ENCODE measurements around the gene FRAS1. TPM values are rescaled to one million over a fixed set of nuclear protein-coding genes. Genes with fewer than 3 reads are reported as not detected.
"Not testable (repeated sequence)": the region's sequence is repeated elsewhere in the genome, so short reads cannot be mapped to it uniquely, and the experiment has no call there.

The FRAS1 gene
- total and polyA plus RNA-seq, 9 donors, result 0.16 to 5.3 (median 1.4) TPM

DNA sequence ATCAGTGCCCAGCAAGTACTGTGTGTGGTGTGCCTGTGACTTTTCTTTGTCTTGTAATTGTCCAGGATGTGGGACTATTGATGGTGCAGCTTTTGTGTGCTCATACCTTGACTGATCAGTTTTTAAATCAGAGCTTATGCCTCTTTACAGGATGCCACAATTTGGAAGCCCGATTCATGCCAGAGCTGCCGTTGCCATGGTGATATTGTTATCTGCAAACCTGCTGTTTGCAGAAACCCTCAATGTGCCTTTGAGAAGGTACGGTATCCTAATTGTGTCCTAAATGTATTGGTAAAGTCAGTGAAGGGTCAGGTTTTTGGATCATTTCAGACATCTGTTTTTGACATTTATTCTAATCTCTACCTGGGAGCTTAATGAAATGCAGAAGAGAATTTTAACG is 180.2 kb downstream of the FRAS1 start:
- DNase-seq, result no peak
- TF ChIP-seq, protein P1, sequence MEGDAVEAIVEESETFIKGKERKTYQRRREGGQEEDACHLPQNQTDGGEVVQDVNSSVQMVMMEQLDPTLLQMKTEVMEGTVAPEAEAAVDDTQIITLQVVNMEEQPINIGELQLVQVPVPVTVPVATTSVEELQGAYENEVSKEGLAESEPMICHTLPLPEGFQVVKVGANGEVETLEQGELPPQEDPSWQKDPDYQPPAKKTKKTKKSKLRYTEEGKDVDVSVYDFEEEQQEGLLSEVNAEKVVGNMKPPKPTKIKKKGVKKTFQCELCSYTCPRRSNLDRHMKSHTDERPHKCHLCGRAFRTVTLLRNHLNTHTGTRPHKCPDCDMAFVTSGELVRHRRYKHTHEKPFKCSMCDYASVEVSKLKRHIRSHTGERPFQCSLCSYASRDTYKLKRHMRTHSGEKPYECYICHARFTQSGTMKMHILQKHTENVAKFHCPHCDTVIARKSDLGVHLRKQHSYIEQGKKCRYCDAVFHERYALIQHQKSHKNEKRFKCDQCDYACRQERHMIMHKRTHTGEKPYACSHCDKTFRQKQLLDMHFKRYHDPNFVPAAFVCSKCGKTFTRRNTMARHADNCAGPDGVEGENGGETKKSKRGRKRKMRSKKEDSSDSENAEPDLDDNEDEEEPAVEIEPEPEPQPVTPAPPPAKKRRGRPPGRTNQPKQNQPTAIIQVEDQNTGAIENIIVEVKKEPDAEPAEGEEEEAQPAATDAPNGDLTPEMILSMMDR (IDR thresholded peaks at IDR 0.05), result no peak
- TF ChIP-seq POLR2A (IDR thresholded peaks at IDR 0.05), result no peak
- Histone ChIP-seq H3K27ac (no peak overlapping the region), H3K4me1 (ENCODE audit: insufficient read depth) (no peaks in the 10 kb centered on the region), H3K4me3 (no peak overlapping the region), H3K27me3 (no peaks in the 10 kb centered on the region), H3K36me3 (no peaks in the 10 kb centered on the region), H3K9me3 (no peaks in the 10 kb centered on the region)
- 83 to 88% (median 88%) methylated on average over 4 of the region's 4 CpGs for WGBS, 3 donors
- intact Hi-C loops (cut with DNase I), result no loop called here

DNA sequence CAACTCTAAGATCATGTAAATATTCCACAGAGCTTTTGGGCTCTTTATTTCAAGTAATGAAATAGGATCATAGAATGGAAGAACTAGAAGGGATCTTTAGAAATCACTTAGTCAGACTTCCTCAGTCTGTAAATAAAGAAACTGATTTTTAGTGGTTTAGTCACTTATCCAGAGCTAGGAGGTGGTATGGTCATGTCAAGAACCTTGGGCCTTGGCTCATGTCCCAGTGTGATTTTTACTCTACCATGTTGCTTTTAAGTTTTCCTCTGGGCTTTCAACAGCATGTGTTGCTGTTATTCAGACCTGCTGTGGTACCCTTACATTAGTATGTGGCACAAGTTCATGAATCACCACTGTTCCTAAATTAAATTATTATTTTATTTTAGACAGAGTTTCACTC is 184.9 kb downstream of the FRAS1 start:
- no peak for DNase-seq
- Histone ChIP-seq H3K27me3 (no peaks in the 10 kb centered on the region), H3K9me3 (no peaks in the 10 kb centered on the region), H3K4me1 (ENCODE audit: insufficient read depth) (no peaks in the 10 kb centered on the region), H3K36me3 (no peaks in the 10 kb centered on the region), H3K4me3 (no peak overlapping the region), H3K27ac (no peak overlapping the region)
- no peak for TF ChIP-seq EP300 (IDR thresholded peaks at IDR 0.05)
- TF ChIP-seq POLR2A (IDR thresholded peaks at IDR 0.05), result no peak
- TF ChIP-seq, protein P1 (IDR thresholded peaks at IDR 0.05), result no peak
- intact Hi-C loops (cut with DNase I), result no loop called here

DNA sequence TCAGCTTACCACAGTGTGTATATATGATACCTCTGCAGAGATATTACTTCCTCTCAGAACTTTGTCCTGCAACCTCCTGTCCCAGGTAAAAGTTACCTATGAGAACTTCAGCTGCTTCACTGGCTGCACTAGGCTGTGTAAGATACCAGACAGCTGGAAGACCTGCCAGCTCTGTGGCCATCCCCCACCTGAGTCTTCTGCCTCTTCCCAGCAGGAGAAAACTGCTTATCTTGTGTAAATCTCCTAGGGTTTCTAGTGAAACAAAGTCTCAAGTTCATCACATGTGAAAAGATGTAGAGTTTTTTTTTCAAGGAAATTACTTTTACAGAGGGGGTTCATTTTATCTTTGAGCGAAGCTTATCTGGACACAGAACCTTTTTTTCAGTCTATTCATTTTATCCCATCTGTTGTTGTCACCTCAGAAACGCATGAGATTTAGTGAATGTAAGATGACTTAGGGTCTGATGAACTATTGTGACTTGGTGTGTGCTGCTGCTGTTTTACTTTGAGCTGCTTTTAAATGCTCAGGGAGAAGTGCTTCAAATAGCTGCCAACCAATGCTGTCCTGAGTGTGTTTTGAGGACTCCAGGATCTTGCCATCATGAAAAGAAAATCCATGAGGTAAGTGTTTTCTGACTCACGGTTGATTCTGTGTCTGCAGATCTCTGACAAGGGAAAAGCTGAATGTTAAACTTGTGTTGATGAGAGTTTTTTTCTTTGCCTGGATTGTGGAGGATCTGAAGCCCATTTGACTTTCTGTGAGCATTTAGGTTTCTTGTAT is 187.8 kb downstream of the FRAS1 start:
- Histone ChIP-seq H3K4me3 (no peak overlapping the region), H3K4me1 (ENCODE audit: insufficient read depth) (no peaks in the 10 kb centered on the region), H3K27ac (no peak overlapping the region), H3K27me3 (no peaks in the 10 kb centered on the region), H3K9me3 (no peaks in the 10 kb centered on the region), H3K36me3 (no peaks in the 10 kb centered on the region)
- TF ChIP-seq EP300 (IDR thresholded peaks at IDR 0.05), result no peak
- no peak for TF ChIP-seq POLR2A (IDR thresholded peaks at IDR 0.05)
- TF ChIP-seq, protein P1 (IDR thresholded peaks at IDR 0.05), result no peak
- no peak for DNase-seq
- WGBS, 3 donors, result 60 to 79% (median 78%) methylated on average over 3 of the region's 3 CpGs
- intact Hi-C loops (cut with DNase I), result no loop called here

DNA sequence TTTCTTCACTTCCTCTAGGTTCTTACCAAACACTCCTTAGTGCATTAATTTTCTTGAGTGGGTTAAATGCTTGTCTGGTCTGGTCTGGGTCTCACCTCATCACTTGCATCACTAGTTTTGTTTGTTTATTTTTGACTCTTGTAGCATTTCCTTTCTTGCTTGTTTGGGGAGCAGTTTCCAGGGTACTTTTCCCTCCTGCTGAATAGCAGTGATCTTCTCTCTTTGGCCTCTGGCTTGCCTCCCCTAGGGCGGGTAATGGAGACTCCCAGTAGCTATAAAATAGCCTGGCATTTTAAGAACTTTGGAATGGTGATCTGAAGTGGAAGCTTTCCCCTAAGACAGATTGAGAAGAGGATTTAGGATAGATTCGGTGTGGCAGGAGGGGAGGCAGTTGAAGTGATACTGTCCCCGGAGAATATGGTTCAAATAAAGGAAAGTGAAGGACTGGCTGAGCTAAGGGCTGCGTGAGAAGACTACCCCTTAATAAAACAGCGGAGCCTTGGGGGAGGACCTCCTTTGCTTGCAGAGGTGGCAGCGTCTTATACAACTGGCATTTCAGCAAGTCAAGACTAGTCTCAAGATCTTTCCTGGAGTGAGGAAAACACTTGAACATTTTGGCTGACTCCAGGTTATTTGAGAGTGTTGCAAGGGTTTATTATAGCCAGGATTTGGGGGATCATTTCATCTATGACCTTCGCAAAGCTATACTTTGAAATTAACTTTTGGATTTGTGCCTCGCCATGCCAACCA is 190.6 kb downstream of the FRAS1 start:
- intact Hi-C loops (cut with DNase I), result no loop called here
- TF ChIP-seq EP300 (IDR thresholded peaks at IDR 0.05), result no peak
- WGBS, 3 donors, result 89 to 94% (median 89%) methylated on average over 8 of the region's 8 CpGs
- no peaks in the 10 kb centered on the region for H3K27me3 ChIP-seq
- no peaks in the 10 kb centered on the region for H3K36me3 ChIP-seq
- no peak overlapping the region for H3K27ac ChIP-seq
- no peak for DNase-seq
- H3K9me3 ChIP-seq, result no peaks in the 10 kb centered on the region
- no peak overlapping the region for H3K4me3 ChIP-seq
- no peaks in the 10 kb centered on the region for H3K4me1 ChIP-seq (ENCODE audit: insufficient read depth)

DNA sequence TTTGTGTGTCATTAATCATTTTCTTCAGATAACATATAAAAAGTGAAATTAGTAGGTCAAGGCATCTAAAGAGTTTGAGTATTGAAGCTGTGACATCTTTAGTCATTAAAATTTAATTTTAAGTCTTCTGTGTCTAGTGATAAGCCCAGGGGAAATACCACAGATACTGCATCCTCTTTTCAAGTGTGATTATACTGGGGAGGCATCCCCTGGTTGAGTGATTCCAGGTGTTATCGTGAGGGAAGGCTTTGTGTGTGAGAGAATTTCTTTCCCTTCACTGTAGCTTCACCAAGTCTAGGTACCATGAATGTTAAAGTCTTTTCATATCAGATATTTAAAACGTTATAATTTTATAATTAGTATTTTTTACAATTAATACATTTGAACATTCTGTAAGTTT is 193.4 kb downstream of the FRAS1 start:
- Histone ChIP-seq H3K27ac (no peak overlapping the region), H3K4me3 (no peak overlapping the region), H3K9me3 (no peaks in the 10 kb centered on the region), H3K4me1 (ENCODE audit: insufficient read depth) (no peaks in the 10 kb centered on the region), H3K36me3 (no peaks in the 10 kb centered on the region), H3K27me3 (no peaks in the 10 kb centered on the region)
- TF ChIP-seq POLR2A (IDR thresholded peaks at IDR 0.05), result no peak
- TF ChIP-seq, protein P1 (IDR thresholded peaks at IDR 0.05), result no peak
- no peak for TF ChIP-seq EP300 (IDR thresholded peaks at IDR 0.05)
- DNase-seq, result no peak
- intact Hi-C loops (cut with DNase I), result no loop called here
- 25 to 35% (median 26%) methylated on average over 2 of the region's 2 CpGs for WGBS, 3 donors

DNA sequence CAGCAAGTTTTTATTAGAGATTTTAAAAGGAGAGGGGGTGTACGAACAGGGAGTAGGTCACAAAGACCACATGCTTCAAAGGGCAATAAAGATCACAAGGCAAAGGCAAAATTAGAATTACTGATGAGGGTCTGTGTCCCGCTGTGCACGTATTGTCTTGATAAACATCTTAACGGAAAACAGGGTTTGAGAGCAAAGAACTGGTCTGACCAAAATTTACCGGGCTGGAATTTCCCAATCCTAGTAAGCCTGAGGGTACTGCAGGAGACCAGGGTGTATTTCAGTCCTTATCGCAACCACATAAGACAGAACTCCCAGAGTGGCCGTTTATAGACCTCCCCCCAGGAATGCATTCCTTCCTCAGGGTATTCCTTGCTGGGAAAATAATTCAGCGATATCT is 195.7 kb downstream of the FRAS1 start:
- H3K27me3 ChIP-seq; H3K4me1 ChIP-seq (ENCODE audit: insufficient read depth); intact Hi-C loops (cut with DNase I); H3K27ac ChIP-seq; DNase-seq; H3K36me3 ChIP-seq; H3K4me3 ChIP-seq; H3K9me3 ChIP-seq: not testable (repeated sequence)
- WGBS, 3 donors, result 91 to 92% (median 91%) methylated on average over 8 of the region's 8 CpGs

All from ovary (tissue), 9 donors.